Testis (tissue), 2 donors: Measurements from ENCODE around the gene ACSL6.

Experiments used
- POLR2A ChIP-seq: fragments of 450-650 bp; IDR thresholded peaks from one replicate; pipeline ENCODE4 v1.6.1; 2017; ENCODE audit warnings: antibody characterized with exemption, mild to moderate bottlenecking, moderate library complexity
- TF ChIP-seq, protein P1 (sequence below), 3 experiments: fragments of 450-650 bp in 2 of 3; fragments of 200-600 bp in 1 of 3; sonication (generic) in 1 of 3; IDR thresholded peaks; one replicate each; pipeline ENCODE4 v1.5.1; 2016 to 2019; ENCODE audit warnings: antibody characterized with exemption in 3 of 3, mild to moderate bottlenecking in 2 of 3, moderate library complexity in 1 of 3

DNA sequence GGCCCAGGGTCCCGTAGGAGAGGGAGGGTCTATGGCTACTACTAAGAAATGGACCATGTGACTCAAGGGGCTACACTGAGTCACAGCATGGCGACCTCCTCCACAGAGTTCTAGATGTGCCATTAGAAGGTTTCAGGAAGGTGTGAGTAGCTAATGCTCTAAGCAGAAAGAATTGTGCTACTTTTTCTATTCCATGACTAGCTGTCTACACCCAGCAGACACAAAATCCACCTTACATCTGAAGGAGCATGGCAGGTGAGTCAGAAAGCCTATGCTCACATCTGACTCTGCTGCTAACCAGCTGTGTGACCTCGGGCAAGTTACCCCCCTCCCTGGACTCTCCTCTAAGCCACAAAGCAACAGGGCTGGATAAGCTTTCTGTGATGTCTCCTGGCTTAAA is 51.6 kb downstream of the ACSL6 start:
- TF ChIP-seq, protein P1, sequence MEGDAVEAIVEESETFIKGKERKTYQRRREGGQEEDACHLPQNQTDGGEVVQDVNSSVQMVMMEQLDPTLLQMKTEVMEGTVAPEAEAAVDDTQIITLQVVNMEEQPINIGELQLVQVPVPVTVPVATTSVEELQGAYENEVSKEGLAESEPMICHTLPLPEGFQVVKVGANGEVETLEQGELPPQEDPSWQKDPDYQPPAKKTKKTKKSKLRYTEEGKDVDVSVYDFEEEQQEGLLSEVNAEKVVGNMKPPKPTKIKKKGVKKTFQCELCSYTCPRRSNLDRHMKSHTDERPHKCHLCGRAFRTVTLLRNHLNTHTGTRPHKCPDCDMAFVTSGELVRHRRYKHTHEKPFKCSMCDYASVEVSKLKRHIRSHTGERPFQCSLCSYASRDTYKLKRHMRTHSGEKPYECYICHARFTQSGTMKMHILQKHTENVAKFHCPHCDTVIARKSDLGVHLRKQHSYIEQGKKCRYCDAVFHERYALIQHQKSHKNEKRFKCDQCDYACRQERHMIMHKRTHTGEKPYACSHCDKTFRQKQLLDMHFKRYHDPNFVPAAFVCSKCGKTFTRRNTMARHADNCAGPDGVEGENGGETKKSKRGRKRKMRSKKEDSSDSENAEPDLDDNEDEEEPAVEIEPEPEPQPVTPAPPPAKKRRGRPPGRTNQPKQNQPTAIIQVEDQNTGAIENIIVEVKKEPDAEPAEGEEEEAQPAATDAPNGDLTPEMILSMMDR (IDR thresholded peaks at IDR 0.05) = no peak
- no peak for TF ChIP-seq POLR2A
